Stomach (tissue), 9 donors: ENCODE results near the gene LRRC27. TPM values are rescaled to one million over a fixed set of nuclear protein-coding genes. Genes with fewer than 3 reads are reported as not detected.

ENCODE experiments used
- DNase-seq, 2 donors: peaks; one replicate each; pipeline versions ENCODE4 v3.0.0 to v3.0.0-alpha.2; 2013 to 2019
- H3K27ac ChIP-seq, 5 donors: fragments of 200-600 bp in 4 of 5; sonication (generic) in 4 of 5; one replicate each; pipeline ENCODE4 v1.5.1; 2013 to 2019; ENCODE audit warnings: mild to moderate bottlenecking in 1 of 5, moderate library complexity in 1 of 5
- H3K27me3 ChIP-seq, 3 donors: fragments of 200-600 bp; sonication (generic); one replicate each; pipeline ENCODE4 v1.5.1; 2017 to 2019; ENCODE audit warnings: mixed run types in 1 of 3
- H3K36me3 ChIP-seq, 4 donors: fragments of 200-600 bp; sonication (generic); 1 replicate in 3 of 4; 2 replicates in 1 of 4; pipeline ENCODE4 v1.5.1; 2016 to 2019
- H3K4me1 ChIP-seq, 4 donors: fragments of 200-600 bp; sonication (generic); one replicate each; pipeline ENCODE4 v1.5.1; 2016 to 2019
- H3K4me3 ChIP-seq, 4 donors: fragments of 200-600 bp; sonication (generic) in 3 of 4; one replicate each; pipeline ENCODE4 v1.5.1; 2016 to 2019; ENCODE audit warnings: mild to moderate bottlenecking in 1 of 4
- H3K9me3 ChIP-seq, 4 donors: fragments of 200-600 bp; sonication (generic); one replicate each; pipeline ENCODE4 v1.5.1; 2016 to 2019
- CTCF ChIP-seq, 7 experiments: fragments of 450-650 bp in 4 of 7; fragments of 200-600 bp in 3 of 7; sonication (generic) in 3 of 7; IDR thresholded peaks; one replicate each; pipeline ENCODE4 v1.5.1; 2016 to 2019; ENCODE audit warnings: antibody characterized with exemption in 7 of 7, control low read depth in 2 of 7, mild to moderate bottlenecking in 1 of 7
- EP300 ChIP-seq: sonication (generic); formaldehyde crosslinking; IDR thresholded peaks from one replicate; pipeline ENCODE4 v1.6.1; 2017; ENCODE audit warnings: antibody characterized with exemption
- POLR2A ChIP-seq, 4 donors: fragments of 450-650 bp; IDR thresholded peaks; one replicate each; pipeline ENCODE4 v1.6.1; 2016; ENCODE audit warnings: antibody characterized with exemption in 4 of 4, control low read depth in 2 of 4, mild to moderate bottlenecking in 1 of 4, moderate library complexity in 1 of 4
- POLR2AphosphoS5 ChIP-seq, 3 donors: sonication (generic); formaldehyde crosslinking; IDR thresholded peaks; one replicate each; pipeline ENCODE4 v1.6.1; 2016; ENCODE audit warnings: antibody characterized with exemption in 3 of 3
- WGBS, 5 donors: extraction: QIAGEN DNeasy Blood & Tissue Kit in 3 of 5; methylation state at CpG; one replicate each; pipeline versions ENCODE4 v1.1.5 to v1.1.7; 2013 to 2018; 5-methylcytosine and 5-hydroxymethylcytosine counted together
- intact Hi-C: fragments of 100-400 bp; cut with DNase I; formaldehyde crosslinking; loops from one replicate; pipeline ENCODE4 v1.15.1; 2023; ENCODE audit warnings: low total_unique reads
- polyA plus RNA-seq, 3 donors: library from polyadenylated mRNA; stranded (reverse); fragments of 200-250 nt; gene quantifications; one replicate each; pipeline ENCODE4 v1.2.3, GENCODE V29; 2013
- total RNA-seq, 5 donors: library from RNA; depleted of rRNA; stranded (reverse); fragments of >200 nt; gene quantifications; one replicate each; pipeline versions ENCODE4 v1.1.0 to v1.2.3, GENCODE V29; 2014 to 2016
- donor health status: healthy with polysubstance abuse.
- donor health status: Bipolar disorder and iron deficiency.
- donor health status: healthy.

LRRC27 gene
- total and polyA plus RNA-seq, 8 donors: 4.2 to 31.3 (median 11.1) TPM

- TF ChIP-seq POLR2AphosphoS5 (IDR thresholded peaks at IDR 0.05) (no peak), POLR2A (IDR thresholded peaks at IDR 0.05) (no peak), EP300 (no peak), CTCF (IDR thresholded peaks at IDR 0.05) (no peak)
- Histone ChIP-seq H3K27me3 (no peaks in the 10 kb centered on the region), H3K27ac (peak overlapping the region; percentile 88 to 97 (median 95)), H3K9me3 (no peaks in the 10 kb centered on the region), H3K36me3 (peaks cover 0 to 31% (median 6%) of the 10 kb centered on the region in 4 donors), H3K4me3 (no peak overlapping the region), H3K4me1 (peaks cover 77 to 99% (median 88%) of the 10 kb centered on the region in 4 donors)
- intact Hi-C loops: no loop called here
- DNase-seq: no peak
- WGBS, 5 donors: 68 to 84% (median 80%) methylated on average over 16 to 26 of the region's 26 CpGs
Observed at GRCh38 chr10:132417257-132417910, 85.4 kb downstream of the LRRC27 start.

GRCh38 chr10:132417957-132418441 is 86.0 kb downstream of the LRRC27 start:
- TF ChIP-seq POLR2A (IDR thresholded peaks at IDR 0.05): no peak
- peak in 2 of 3 donors; percentile 60 to 68 for TF ChIP-seq POLR2AphosphoS5 (IDR thresholded peaks at IDR 0.05)
- TF ChIP-seq EP300: no peak
- TF ChIP-seq CTCF (IDR thresholded peaks at IDR 0.05): no peak
- no peak overlapping the region for H3K4me3 ChIP-seq
- peaks cover 0 to 31% (median 6%) of the 10 kb centered on the region in 4 donors for H3K36me3 ChIP-seq
- WGBS, 5 donors: 37 to 55% (median 42%) methylated on average over 19 to 20 of the region's 20 CpGs
- H3K27me3 ChIP-seq: no peaks in the 10 kb centered on the region
- peak overlapping the region; percentile 88 to 97 (median 95) for H3K27ac ChIP-seq
- DNase-seq: peak; percentile 66 to 84
- H3K4me1 ChIP-seq: peaks cover 73 to 99% (median 88%) of the 10 kb centered on the region in 4 donors
- intact Hi-C loops: no loop called here
- no peaks in the 10 kb centered on the region for H3K9me3 ChIP-seq

- H3K4me3 ChIP-seq: no peak overlapping the region
- intact Hi-C loops: no loop called here
- peaks cover 0 to 31% (median 6%) of the 10 kb centered on the region in 4 donors for H3K36me3 ChIP-seq
- WGBS, 5 donors: 26 to 35% (median 30%) methylated on average over 14 to 18 of the region's 18 CpGs
- TF ChIP-seq POLR2AphosphoS5 (IDR thresholded peaks at IDR 0.05) (peak in 2 of 3 donors; percentile 86 to 93), POLR2A (IDR thresholded peaks at IDR 0.05) (no peak)
- H3K9me3 ChIP-seq: no peaks in the 10 kb centered on the region
- peak; percentile 92 to 97 for DNase-seq
- H3K4me1 ChIP-seq: peaks cover 65 to 99% (median 88%) of the 10 kb centered on the region in 4 donors
- H3K27me3 ChIP-seq: no peaks in the 10 kb centered on the region
- peak overlapping the region; percentile 88 to 97 (median 95) for H3K27ac ChIP-seq
Observed at GRCh38 chr10:132418527-132419416, 86.8 kb downstream of the LRRC27 start.

DNA sequence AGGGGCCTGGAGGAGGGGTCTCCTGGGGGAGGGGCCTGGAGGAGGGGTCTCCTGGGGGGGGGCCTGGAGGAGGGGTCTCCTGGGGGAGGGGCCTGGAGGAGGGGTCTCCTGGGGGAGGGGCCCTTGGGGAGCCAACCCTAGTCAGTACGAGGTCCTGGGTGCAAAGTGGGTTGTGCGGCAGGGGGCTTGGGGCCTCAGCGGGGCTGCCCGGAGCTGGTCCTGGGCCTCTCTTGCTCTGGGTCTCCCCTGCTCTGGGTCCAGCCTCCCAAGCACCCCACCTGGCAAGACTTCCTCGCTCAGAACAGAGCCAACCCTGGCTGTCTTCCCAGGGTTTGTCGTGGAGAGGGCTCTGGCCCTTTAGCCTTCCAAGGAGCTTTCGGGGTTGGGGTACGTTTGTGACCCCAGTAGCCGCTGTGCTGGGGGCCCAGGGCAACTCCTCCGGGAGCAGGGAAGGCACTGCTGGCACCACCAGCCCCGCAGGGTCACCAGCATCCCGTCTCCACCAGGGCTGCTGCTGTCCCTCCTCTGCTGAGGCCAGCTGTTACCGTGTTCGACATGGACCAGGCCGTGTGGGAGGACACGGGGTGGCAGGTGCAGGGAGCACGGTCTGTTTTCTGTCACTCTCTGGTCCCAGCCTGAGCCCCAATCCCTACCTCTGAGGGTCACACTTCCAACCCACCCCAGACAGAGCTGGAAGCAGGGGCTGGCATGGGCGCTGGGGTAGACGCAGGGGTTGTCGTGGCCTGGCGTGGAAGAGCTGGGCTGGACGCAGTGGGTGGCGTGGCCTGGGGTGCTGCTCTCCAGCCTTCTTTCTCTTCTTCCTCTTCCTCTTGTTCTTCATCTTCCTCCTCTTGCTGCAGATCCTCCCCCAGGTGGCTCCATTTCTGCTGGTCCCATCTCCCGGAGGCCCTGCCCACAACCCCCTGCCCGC is 87.8 kb downstream of the LRRC27 start:
- peak; percentile 56 to 66 for DNase-seq
- Histone ChIP-seq H3K27me3 (no peaks in the 10 kb centered on the region), H3K4me3 (no peak overlapping the region), H3K9me3 (no peaks in the 10 kb centered on the region), H3K4me1 (peaks cover 59 to 96% (median 88%) of the 10 kb centered on the region in 4 donors), H3K36me3 (peaks cover 0 to 25% (median 6%) of the 10 kb centered on the region in 4 donors), H3K27ac (peak overlapping the region; percentile 95 to 97 (median 96))
- WGBS, 5 donors: 54 to 71% (median 59%) methylated on average over 14 to 25 of the region's 25 CpGs
- TF ChIP-seq CTCF (IDR thresholded peaks at IDR 0.05) (no peak), POLR2AphosphoS5 (IDR thresholded peaks at IDR 0.05) (no peak), EP300 (no peak), POLR2A (IDR thresholded peaks at IDR 0.05) (no peak)
- intact Hi-C loops: no loop called here
